ENCODE results near the gene WASL. TPM values are rescaled to one million over a fixed set of nuclear protein-coding genes. Genes with fewer than 3 reads are reported as not detected.
A peak's percentile ranks its signal among the peaks of the same experiment; 100 is the strongest.
"Not testable (repeated sequence)": the region's sequence is repeated elsewhere in the genome, so short reads cannot be mapped to it uniquely, and the experiment has no call there.

Gene WASL
- total RNA-seq, 1 donor from 2014 or later, result 31.2 TPM

DNA sequence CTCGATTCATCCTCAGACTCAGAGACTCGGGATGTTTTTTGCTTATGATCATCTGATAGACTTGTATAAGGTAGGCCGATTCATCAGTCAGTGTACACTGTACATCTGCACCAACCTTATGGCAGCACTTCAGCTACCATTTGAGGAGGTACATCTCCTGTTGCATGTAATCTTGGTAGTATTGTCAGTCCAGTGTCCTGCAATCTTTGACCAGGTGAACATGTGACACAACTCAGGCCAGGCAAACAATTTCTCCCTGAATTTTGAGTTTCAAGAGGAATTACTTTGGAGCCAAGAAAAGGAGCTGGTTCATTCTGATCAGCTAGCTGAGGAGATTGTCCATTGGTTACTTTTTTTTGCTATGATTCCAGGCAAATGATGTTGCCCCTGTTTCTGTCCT lies 19.7 kb upstream of the WASL start:
- ATAC-seq, result no peak

DNA sequence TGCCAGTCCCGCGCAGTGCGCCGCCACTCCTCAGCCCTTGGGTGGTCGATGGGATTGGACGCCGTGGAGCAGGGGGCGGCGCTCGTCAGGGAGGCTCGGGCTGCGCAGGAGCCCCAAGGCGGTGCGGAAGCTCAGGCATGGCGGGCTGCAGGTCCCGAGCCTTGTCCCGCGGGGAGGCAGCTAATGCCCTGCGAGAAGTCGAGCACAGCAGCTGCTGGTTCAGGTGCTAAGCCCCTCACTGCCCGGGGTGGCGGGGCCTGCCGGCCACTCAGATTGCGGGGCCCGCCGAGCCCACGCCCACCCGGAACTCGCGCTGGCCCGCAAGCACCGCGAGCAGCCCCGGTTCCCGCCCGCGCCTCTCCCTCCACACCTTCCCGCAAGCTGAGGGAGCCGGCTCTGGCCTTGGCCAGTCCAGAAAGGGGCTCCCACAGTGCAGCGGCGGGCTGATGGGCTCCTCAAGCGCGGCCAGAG lies 14.4 kb upstream of the WASL start:
- ATAC-seq, result no peak

DNA sequence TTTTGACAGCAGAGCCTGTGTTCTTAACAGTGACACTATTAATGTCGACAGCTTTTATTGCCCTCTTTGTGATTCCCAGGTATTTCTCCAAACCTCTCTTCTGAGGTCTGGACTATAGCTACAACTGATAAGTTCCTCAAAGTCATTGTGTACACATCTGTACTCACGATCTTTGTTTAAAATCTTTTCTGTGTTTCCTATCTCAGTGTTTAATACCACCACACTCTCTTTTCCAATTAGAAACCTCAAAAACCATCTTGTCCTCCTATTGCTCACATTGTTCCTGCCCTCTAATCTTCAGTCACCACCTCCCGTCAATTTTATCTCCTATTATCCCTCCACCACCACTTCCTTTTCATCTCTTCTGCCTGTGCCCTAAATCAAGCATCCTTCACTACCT lies 12.9 kb upstream of the WASL start:
- no peak for ATAC-seq

DNA sequence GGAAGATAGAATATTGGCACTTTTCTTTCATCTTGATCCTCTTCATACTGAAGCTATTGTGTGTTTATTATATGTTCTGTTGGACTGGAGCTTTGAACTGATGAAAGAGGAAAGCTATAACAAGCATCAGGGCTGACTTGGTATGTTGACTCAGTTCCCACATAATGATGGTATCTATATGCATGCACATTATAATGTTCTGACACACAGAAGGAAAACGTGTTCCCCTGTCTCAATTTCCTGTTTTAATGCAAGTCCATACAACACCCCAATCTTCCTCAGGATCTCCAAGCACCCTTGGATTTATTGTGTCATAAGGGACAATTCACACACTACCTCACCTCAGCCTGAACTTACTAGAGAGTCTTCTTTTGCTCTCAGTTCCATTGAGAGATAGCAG lies 8.3 kb upstream of the WASL start:
- peak; percentile 98 for ATAC-seq

DNA sequence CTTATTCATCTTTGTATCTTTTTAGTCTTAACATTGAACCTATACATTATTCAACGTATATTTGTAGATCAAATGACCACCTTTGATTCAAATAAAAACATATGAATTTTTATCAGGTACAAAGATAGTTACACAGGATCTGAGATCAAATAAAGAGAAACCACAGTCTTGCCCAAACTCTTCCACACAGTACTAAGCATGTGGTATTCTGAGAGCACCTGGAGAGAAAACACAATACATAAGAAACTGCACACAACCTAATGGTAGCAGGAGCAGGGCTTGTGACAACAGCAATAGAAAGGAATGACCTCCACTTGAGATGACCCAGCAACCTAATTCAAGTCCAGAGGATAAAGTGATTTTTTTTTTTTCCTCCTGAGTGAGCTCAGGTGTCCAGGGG lies 6.5 kb upstream of the WASL start:
- no peak for ATAC-seq

DNA sequence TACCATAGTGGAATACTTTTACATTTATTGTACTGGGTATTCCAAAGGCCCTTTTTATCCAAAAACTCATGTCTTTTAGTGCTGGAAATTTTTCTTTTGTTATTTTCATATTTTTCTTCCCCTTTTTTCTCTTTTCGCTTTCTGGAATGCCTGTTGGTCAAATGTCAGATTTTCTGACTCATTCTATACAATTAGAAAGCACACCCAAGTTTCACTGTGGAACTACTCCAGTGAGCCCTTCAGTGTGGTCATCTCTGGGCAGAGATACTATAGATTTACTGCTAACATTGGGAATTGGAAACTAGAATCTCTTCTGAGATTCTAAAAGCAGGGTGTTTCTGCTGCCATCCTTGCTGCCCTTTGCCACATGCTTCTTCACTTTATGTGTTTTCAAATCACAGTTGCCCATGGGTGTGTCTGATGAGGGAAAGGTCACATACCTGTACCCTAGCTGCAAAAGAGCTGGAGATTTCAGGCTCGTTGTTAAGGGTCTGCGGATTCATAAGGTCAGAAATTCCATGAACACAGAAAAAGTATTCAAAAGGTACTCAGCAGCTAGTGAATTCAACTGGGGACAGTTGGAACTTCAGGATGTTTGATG lies 5.6 kb upstream of the WASL start:
- ATAC-seq, result no peak

DNA sequence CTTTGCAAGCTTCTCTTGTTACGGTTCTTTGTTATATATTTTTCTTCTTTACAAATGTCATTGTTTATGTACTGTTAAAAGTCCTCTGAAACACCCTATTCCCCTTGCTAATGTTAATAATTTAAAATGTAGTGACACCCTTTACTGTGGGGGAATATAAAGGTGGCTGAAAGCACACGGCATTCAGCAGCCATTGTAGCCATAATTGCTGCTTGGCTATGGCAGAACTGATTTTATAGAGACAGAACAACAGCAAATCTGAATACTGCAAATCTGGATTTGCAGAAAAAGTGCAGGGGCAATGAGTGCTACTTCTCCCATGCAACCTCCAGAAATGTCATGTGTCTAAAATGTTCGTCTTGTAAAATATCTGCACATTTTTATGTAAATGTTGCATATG lies 3.7 kb upstream of the WASL start:
- ATAC-seq, result no peak

DNA sequence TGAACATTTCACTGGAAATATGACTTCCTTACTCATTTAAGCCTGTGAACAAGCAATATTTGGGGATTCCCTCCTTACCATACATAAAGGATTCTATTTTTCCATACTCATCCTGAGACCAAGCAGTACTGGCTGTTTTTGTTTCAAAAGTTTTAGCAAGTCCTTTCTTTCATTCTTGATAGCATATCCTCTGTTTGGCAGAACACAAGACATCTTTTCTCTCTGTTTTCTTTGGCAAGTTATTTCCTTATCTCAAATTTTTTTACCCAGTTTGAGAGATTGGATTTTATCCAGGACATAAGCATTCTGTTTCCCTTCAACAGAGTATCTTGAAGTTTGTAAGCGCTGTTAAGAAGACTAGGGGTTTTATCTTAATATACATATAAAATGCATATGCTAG lies 3.0 kb upstream of the WASL start:
- ATAC-seq, result no peak

DNA sequence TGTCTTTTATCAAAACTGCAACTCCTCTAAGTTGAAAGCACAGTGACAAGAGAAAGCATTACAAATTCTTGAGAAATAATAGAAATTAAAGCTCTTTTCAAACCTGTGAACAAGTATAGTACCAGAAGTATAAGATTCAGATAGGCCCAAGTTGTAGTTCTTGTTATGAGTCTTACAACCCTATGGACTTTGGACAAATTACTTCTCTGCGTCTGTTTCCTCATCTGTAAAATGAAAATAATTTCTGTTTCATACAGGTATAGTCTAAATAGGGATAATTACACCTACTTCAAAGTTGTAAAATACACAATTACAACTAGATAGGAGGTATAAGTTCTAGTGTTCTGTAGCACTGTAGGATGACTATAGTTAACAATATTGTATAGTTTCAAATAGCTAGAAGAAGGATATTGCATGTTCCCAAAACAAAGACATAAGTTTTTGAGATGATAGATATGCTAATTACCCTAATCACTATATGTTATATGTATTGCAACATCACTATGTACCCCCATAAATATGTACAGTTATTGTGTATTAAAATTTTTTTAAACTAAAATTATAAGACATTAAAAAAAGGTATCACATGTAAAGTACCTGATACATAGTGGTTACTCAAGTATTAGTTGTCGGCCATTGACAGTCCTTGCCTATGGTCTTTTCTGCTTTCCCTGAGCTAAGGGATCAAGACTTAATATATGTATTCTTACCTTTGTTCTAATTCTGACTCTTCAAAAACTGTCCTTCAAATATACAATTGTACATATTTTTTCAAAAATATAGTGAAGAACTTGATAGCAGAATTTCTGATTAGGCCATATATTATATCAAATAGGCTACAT lies 1.8 kb upstream of the WASL start:
- no peak for ATAC-seq

DNA sequence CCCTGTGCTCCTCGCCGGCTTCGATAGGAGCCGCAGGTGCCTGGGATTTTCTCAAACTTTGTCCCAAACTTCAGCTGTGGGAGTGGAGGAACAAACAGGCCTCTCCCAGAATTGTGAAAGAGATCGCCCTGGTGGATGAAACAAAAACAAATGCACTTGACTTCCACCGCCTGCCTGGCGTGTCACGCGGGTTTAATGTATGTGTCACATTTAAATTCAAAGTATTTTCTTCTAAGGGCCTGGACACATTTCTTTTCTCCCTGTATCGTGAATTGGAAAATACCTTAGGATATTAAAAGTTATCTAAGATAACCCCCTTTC lies 694 bp upstream of the WASL start:
- peak; percentile 59 for ATAC-seq

DNA sequence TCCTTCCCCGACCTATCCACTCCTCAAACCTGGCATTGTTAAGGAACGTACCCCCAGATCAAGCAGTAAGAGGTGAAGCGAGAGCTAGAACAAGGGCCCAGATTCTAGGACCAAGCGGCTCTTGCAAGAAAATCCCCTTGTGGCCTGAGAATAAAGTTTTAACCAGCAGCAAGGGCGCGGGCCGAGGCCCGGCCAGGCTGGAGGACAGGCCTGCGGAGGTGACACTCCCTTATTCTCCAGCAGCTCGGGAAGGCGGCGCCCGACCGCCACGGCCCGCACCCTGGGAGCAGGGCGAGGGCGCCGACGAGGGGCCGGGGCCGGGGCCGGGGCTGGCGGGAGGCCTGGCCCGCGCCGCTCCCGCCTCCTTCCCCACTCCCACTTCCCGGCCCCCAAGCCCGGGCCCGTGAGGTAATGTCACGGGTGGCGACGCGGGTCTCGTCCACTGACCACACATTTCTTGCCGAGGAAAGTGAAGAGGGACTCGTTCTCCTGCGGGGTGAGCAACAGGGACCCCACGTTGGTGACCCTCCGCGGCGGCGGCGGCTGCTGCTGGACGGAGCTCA lies 551 bp downstream of the WASL start:
- peak; percentile 65 for ATAC-seq

DNA sequence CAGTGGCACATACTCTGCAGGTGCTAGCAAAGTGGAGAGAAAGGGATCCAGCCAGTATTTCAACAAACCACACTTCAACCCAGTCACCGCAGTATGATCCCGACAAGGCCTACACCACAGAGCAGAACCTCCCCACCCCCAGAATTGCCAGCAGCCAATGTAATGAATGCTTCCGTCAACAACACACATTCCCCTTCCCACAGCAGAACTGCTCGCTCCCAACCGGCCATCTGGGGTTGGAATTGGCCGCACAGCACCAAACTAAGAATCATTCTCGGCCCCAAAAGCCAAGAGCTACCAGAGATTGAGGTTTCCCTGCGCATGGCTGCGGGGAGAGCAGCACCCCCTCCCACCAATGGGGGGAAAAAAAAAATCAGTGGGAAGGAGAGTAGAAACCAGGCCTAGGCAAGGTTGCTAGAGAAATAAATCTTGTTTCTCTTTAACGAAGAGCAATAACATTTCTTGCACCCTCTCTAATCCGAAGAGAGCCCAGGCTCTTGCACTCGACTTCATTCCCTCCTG lies 1.1 kb downstream of the WASL start:
- ATAC-seq, result peak; percentile 63

DNA sequence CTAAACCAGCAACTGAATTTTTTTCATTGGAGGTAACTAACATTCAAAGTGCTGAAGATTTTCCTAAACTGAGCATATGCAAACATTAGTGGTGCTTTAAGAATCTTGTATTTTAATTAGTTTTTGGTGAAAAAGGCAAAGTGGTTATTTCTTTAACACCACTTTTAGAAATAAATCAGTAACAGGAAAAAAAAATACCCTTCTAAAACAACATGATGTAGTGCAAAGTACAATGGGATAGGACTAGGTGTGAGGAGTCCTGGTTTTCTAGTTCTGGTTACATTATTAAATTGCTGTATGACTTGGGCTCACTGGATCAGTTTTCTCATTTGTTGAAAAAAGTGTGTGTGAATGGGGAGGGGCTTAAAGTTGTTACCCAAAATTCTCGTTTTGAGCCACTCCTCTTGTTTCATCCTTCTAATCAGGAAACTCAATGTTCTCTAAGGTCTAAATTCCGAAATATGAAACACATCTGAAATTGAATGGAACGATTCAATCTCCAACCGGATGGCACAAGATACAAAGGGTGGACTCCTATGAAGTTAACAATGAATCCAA lies 1.8 kb downstream of the WASL start:
- ATAC-seq, result no peak

DNA sequence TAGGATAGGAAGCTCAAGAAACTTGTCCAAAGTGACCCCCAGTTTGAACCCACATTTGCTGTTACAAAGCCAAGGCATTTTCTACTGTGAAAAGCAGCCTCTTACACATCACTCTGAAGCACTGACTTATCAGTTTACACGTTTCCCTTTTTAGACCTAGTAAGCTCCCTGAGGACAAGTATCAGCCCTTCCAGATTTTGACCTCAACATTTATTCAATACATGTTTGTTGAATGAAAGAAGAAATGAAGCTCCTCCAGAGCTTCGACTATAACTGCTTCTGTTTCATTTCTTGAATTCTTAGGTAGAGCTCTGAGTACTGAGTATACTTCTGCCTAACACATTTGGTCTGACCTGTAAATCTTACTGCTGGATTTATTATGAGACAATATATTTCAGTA lies 2.7 kb downstream of the WASL start:
- ATAC-seq, result no peak

DNA sequence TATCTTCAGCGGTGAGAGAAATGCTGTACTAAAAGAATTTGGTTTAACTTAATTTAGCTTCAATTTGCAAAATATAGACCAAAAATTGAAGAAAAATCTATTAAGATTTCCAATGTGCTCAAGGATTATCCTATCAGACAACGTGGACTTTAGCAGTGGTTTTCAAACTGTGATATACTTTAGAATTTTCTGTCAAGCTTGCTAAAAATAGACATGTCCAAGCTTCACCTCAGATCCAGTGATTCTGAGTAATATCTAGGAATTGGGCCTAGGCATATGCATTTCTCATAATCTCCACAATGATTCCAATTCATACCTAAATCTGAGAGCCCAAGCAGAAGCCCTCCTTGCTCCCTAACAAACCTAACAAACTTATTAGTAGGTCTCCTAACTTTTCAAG lies 3.4 kb downstream of the WASL start:
- ATAC-seq, result no peak

DNA sequence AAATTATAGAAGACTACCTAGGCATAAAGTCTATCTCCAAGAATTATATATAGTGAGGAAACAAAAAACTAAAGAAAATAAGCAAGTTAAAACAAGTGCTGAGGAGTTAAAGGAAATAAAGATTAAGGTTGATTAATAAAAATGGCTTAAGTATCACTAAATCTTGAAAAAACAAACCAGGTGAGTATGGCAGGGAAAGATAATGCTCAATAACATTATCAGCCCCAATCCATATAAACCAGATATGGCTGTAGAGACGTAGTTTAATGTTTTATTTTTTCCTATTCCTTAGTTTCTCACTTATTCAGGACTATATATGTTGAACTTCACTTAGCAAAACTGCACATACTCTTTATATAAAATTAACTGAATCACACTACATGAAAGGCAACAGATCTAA lies 4.4 kb downstream of the WASL start:
- no peak for ATAC-seq

DNA sequence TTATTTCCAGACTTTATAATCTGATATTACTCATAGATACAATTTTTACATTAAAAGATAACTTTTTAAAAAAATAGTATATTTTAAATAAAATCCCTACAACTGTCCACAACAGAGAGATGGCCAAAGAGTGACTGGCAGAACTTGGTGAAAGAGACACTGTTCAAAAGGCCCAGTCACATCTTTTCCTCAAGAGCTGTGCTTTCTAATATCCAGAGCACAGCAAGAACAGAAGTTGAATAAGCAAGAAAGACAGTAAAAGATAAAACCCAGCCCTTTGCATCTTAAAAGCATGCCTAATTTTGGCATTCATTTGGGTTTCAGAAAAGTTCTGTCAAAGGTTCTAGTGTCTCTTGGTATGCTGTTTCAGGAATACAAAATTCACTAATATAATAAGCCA lies 6.9 kb downstream of the WASL start:
- no peak for ATAC-seq

DNA sequence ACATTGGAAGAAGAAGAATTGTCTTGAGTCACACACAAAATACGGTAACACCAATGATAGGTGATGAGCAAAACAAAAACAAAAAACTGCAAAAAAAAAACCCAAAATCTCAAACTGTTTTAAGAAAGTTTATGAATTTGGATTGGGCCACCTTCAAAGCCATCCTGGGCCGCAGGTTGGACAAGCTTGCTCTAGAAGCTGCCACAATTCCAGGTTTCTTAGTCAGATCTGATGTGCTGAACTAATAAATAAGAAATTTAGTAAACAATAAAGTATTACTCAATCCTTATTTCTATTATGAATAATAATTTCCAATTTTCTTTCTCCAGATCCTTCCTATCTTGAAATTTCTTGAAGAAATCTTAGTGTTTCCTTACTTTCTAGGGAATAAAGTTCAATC lies 10.0 kb downstream of the WASL start:
- peak; percentile 52 for ATAC-seq

DNA sequence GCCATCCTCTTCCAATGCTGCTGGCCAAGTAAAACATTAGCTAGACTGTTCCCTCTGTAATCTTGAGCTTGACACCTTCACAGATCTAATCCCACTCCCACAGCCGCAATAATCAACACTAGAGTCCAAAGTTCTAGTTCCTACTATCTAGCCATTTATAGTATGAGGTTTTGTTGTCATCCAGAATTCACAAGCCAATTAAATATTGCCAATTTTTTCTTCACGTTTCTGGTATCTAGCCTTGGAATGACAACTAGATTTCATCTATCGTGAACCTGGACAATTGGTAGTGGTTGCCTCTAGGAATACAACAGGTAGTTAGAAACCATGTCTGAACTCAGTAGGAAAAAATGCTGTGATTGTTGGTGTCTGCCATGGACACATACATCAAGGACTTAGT lies 10.4 kb downstream of the WASL start:
- no peak for ATAC-seq

DNA sequence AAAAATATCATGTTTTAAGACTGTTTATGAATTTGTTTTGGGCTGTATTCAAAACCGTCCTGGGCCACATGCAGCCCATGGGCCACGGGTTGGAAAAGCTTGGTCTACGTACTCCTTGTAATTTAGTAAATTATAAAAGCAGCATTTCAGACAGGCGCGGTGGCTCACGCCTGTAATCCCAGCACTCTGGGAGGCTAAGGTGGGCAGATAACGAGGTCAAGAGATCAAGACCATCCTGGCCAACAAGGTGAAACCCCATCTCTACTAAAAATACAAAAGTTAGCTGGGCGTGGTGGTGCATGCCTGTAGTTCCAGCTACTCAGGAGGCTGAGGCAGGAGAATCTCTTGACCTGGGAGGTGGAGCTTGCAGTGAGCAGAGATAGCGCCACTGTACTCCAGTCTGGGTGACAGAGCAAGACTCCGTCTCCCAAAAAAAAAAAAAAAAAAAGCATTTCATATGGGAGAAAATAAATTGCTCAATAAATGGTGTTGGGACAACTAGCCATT lies 11.6 kb downstream of the WASL start:
- not testable (repeated sequence) for ATAC-seq

DNA sequence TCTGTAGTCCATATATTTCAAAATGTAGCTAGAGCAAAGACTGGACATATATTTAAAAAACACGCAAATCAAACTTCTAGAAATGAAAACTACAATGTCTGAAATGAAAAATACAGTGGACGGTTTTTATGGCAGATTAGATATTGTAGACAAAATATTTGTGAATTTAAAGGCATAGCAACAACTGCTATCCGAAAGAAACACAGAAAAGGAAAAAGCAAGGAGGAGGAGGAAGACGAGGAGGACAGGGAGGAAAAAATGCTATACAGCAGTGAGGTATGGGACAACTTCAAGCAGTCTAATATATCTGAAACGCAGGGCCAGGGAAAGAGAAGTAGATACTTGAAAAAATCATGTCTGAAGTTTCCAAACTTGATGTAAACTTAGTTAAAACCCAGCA lies 13.3 kb downstream of the WASL start:
- ATAC-seq, result no peak

DNA sequence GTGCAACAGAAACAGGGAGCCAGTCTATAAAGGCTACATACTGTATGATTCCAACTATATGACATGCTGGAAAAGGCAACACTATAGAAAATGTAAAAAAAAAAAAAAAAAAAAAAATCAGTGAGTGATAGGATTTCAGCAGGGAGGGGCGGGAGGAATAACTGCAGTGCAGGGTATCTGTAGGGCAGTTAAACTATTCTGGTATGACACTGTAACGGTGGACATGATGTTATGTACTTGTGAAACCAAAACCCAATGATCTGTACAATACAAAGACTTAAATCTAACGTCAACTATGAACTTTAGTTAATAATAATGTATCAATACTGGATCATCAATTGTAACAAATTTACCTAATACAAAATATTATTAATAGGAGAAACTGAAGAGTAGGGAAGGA lies 14.3 kb downstream of the WASL start:
- no peak for ATAC-seq

DNA sequence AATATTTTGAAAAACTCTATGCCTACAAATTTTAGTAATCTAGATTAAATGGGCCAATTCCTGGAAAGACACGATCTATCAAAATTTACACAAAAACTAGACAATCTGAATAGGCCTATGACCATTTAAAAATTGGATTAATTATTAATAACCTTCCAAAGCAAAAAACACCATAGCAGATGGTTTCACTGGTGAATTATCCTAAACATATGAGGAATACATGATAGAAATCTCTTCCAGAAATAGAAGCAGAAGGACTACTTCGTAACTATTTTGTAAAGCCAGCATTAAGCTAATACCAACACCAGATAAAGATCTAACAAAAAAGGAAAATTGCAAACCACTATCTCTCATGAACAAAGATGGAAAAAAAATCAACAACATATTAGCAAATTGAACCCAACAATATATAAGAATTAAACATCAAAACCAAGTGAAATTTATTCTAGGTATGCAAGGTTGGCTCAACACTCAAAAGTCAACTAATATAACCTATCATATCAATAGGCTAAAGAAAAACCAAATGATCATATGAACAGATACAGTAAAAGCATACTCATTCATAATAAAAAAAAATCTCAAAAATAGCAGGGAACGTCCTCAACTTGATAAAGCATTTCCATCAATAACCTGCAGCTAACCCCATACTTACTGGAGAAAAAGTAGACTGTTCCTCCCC lies 16.3 kb downstream of the WASL start:
- ATAC-seq, result no peak

All from esophagus mucosa (tissue), 1 donor.